ENCODE results near the gene APOBEC3F.
A peak's percentile ranks its signal among the peaks of the same experiment; 100 is the strongest.
"Not testable (repeated sequence)": the region's sequence is repeated elsewhere in the genome, so short reads cannot be mapped to it uniquely, and the experiment has no call there.

The APOBEC3F gene

GRCh38 chr22:39014723-39015121 is 25.9 kb upstream of the APOBEC3F start:
- H3K27me3 Mint-ChIP-seq; ATAC-seq (replicated peaks; ENCODE audit: extremely low read depth, poor library complexity, severe bottlenecking); DNase-seq (ENCODE audit: low spot score in 2 of 2); H3K9me3 Mint-ChIP-seq: not testable (repeated sequence)
- Mint-ChIP-seq H3K4me1 (peaks cover 45% of the 10 kb centered on the region), H3K36me3 (ENCODE audit: insufficient read depth) (peaks cover 32% of the 10 kb centered on the region), H3K27ac (ENCODE audit: low read depth) (peak overlapping the region; percentile 95), H3K4me3 (peak overlapping the region; percentile 99)

- Mint-ChIP-seq H3K4me1 (peaks cover 56% of the 10 kb centered on the region), H3K27me3 (no peaks in the 10 kb centered on the region), H3K9me3 (no peaks in the 10 kb centered on the region), H3K4me3 (peak overlapping the region; percentile 99), H3K36me3 (ENCODE audit: insufficient read depth) (peaks cover 47% of the 10 kb centered on the region), H3K27ac (ENCODE audit: low read depth) (peak overlapping the region; percentile 76)
- ATAC-seq (replicated peaks; ENCODE audit: extremely low read depth, poor library complexity, severe bottlenecking) (no peak), DNase-seq (ENCODE audit: low spot score in 2 of 2) (no peak)
Measured at GRCh38 chr22:39016592-39016991, 24.1 kb upstream of the APOBEC3F start.

- ATAC-seq (replicated peaks; ENCODE audit: extremely low read depth, poor library complexity, severe bottlenecking) (no peak), DNase-seq (ENCODE audit: low spot score in 2 of 2) (no peak)
- peaks cover 56% of the 10 kb centered on the region for H3K4me1 Mint-ChIP-seq
- no peaks in the 10 kb centered on the region for H3K9me3 Mint-ChIP-seq
- peak overlapping the region; percentile 34 for H3K4me3 Mint-ChIP-seq
- peaks cover 58% of the 10 kb centered on the region for H3K36me3 Mint-ChIP-seq (ENCODE audit: insufficient read depth)
- peak overlapping the region; percentile 84 for H3K27ac Mint-ChIP-seq (ENCODE audit: low read depth)
- no peaks in the 10 kb centered on the region for H3K27me3 Mint-ChIP-seq
Measured at GRCh38 chr22:39017596-39018365, 22.9 kb upstream of the APOBEC3F start.

GRCh38 chr22:39020021-39020651 is 20.5 kb upstream of the APOBEC3F start:
- ATAC-seq (replicated peaks; ENCODE audit: extremely low read depth, poor library complexity, severe bottlenecking); DNase-seq (ENCODE audit: low spot score in 2 of 2); H3K9me3 Mint-ChIP-seq; H3K27me3 Mint-ChIP-seq: not testable (repeated sequence)
- Mint-ChIP-seq H3K27ac (ENCODE audit: low read depth) (peak overlapping the region; percentile 97), H3K4me1 (peaks cover 60% of the 10 kb centered on the region), H3K36me3 (ENCODE audit: insufficient read depth) (peaks cover 64% of the 10 kb centered on the region), H3K4me3 (peak overlapping the region; percentile 98)

GRCh38 chr22:39021552-39022250 is 19.0 kb upstream of the APOBEC3F start:
- peaks cover 70% of the 10 kb centered on the region for H3K4me1 Mint-ChIP-seq
- H3K9me3 Mint-ChIP-seq: no peaks in the 10 kb centered on the region
- DNase-seq (ENCODE audit: low spot score in 2 of 2) (no peak), ATAC-seq (replicated peaks; ENCODE audit: extremely low read depth, poor library complexity, severe bottlenecking) (no peak)
- H3K27ac Mint-ChIP-seq (ENCODE audit: low read depth): peak overlapping the region; percentile 97
- H3K36me3 Mint-ChIP-seq (ENCODE audit: insufficient read depth): peaks cover 66% of the 10 kb centered on the region
- H3K4me3 Mint-ChIP-seq: peak overlapping the region; percentile 98
- H3K27me3 Mint-ChIP-seq: no peaks in the 10 kb centered on the region

- peak overlapping the region; percentile 98 for H3K4me3 Mint-ChIP-seq
- peak overlapping the region; percentile 75 for H3K27ac Mint-ChIP-seq (ENCODE audit: low read depth)
- H3K4me1 Mint-ChIP-seq: peaks cover 55% of the 10 kb centered on the region
Measured at GRCh38 chr22:39024519-39025308, 15.9 kb upstream of the APOBEC3F start.

GRCh38 chr22:39026509-39027150 is 14.0 kb upstream of the APOBEC3F start:
- ATAC-seq (replicated peaks; ENCODE audit: extremely low read depth, poor library complexity, severe bottlenecking) (no peak), DNase-seq (ENCODE audit: low spot score in 2 of 2) (no peak)
- Mint-ChIP-seq H3K27me3 (no peaks in the 10 kb centered on the region), H3K4me1 (peaks cover 43% of the 10 kb centered on the region), H3K9me3 (no peaks in the 10 kb centered on the region), H3K27ac (ENCODE audit: low read depth) (peak overlapping the region; percentile 87), H3K36me3 (ENCODE audit: insufficient read depth) (peaks cover 39% of the 10 kb centered on the region), H3K4me3 (no peak overlapping the region)

More at GRCh38 chr22:39024519-39025308, 15.9 kb upstream of the APOBEC3F start:
- ATAC-seq (replicated peaks; ENCODE audit: extremely low read depth, poor library complexity, severe bottlenecking) (no peak), DNase-seq (ENCODE audit: low spot score in 2 of 2) (no peak)
- Mint-ChIP-seq H3K9me3 (no peaks in the 10 kb centered on the region), H3K27me3 (no peaks in the 10 kb centered on the region), H3K36me3 (ENCODE audit: insufficient read depth) (peaks cover 49% of the 10 kb centered on the region)

- H3K36me3 Mint-ChIP-seq (ENCODE audit: insufficient read depth): peaks cover 34% of the 10 kb centered on the region
- H3K4me3 Mint-ChIP-seq: no peak overlapping the region
- ATAC-seq (replicated peaks; ENCODE audit: extremely low read depth, poor library complexity, severe bottlenecking) (no peak), DNase-seq (ENCODE audit: low spot score in 2 of 2) (no peak)
- no peaks in the 10 kb centered on the region for H3K9me3 Mint-ChIP-seq
- no peaks in the 10 kb centered on the region for H3K27me3 Mint-ChIP-seq
- peaks cover 37% of the 10 kb centered on the region for H3K4me1 Mint-ChIP-seq
- H3K27ac Mint-ChIP-seq (ENCODE audit: low read depth): peak overlapping the region; percentile 61
Measured at GRCh38 chr22:39027717-39028116, 12.9 kb upstream of the APOBEC3F start.

- peaks cover 34% of the 10 kb centered on the region for H3K36me3 Mint-ChIP-seq (ENCODE audit: insufficient read depth)
- no peak for ATAC-seq (replicated peaks; ENCODE audit: extremely low read depth, poor library complexity, severe bottlenecking)
- H3K27me3 Mint-ChIP-seq: no peaks in the 10 kb centered on the region
- no peak for DNase-seq (ENCODE audit: low spot score in 2 of 2)
- H3K9me3 Mint-ChIP-seq: no peaks in the 10 kb centered on the region
- H3K4me3 Mint-ChIP-seq: no peak overlapping the region
- H3K27ac Mint-ChIP-seq (ENCODE audit: low read depth): peak overlapping the region; percentile 61
- peaks cover 37% of the 10 kb centered on the region for H3K4me1 Mint-ChIP-seq
Measured at GRCh38 chr22:39028281-39028680, 12.4 kb upstream of the APOBEC3F start.

GRCh38 chr22:39029227-39029626 is 11.4 kb upstream of the APOBEC3F start:
- Mint-ChIP-seq H3K4me3 (no peak overlapping the region), H3K27me3 (no peaks in the 10 kb centered on the region), H3K9me3 (no peaks in the 10 kb centered on the region), H3K4me1 (peaks cover 29% of the 10 kb centered on the region), H3K36me3 (ENCODE audit: insufficient read depth) (peaks cover 27% of the 10 kb centered on the region), H3K27ac (ENCODE audit: low read depth) (no peak overlapping the region)
- DNase-seq (ENCODE audit: low spot score in 2 of 2) (no peak), ATAC-seq (replicated peaks; ENCODE audit: extremely low read depth, poor library complexity, severe bottlenecking) (no peak)

GRCh38 chr22:39030705-39031104 is 10.0 kb upstream of the APOBEC3F start:
- DNase-seq (ENCODE audit: low spot score in 2 of 2) (no peak), ATAC-seq (replicated peaks; ENCODE audit: extremely low read depth, poor library complexity, severe bottlenecking) (no peak)
- Mint-ChIP-seq H3K27me3 (no peaks in the 10 kb centered on the region), H3K36me3 (ENCODE audit: insufficient read depth) (peaks cover 20% of the 10 kb centered on the region), H3K9me3 (no peaks in the 10 kb centered on the region), H3K27ac (ENCODE audit: low read depth) (peak overlapping the region; percentile 32), H3K4me1 (peaks cover 14% of the 10 kb centered on the region), H3K4me3 (no peak overlapping the region)

Measured in central memory CD8-positive, alpha-beta T cell (primary cell).